B cell (primary cell): ENCODE measurements around the gene PTPRN2.

Experiments
- EZH2 ChIP-seq: IDR thresholded peaks from 2 replicates; pipeline ENCODE4 v1.6.1; 2012; ENCODE audit warnings: borderline replicate concordance, low read depth, mild to moderate bottlenecking, moderate library complexity, low read length; ENCODE audit not compliant: insufficient read depth, poor library complexity, severe bottlenecking
- TF ChIP-seq, protein P1 (sequence below): fragments of 200-600 bp; IDR thresholded peaks from one replicate; pipeline ENCODE4 v1.8.0; 2022; ENCODE audit warnings: antibody characterized with exemption, mild to moderate bottlenecking

DNA sequence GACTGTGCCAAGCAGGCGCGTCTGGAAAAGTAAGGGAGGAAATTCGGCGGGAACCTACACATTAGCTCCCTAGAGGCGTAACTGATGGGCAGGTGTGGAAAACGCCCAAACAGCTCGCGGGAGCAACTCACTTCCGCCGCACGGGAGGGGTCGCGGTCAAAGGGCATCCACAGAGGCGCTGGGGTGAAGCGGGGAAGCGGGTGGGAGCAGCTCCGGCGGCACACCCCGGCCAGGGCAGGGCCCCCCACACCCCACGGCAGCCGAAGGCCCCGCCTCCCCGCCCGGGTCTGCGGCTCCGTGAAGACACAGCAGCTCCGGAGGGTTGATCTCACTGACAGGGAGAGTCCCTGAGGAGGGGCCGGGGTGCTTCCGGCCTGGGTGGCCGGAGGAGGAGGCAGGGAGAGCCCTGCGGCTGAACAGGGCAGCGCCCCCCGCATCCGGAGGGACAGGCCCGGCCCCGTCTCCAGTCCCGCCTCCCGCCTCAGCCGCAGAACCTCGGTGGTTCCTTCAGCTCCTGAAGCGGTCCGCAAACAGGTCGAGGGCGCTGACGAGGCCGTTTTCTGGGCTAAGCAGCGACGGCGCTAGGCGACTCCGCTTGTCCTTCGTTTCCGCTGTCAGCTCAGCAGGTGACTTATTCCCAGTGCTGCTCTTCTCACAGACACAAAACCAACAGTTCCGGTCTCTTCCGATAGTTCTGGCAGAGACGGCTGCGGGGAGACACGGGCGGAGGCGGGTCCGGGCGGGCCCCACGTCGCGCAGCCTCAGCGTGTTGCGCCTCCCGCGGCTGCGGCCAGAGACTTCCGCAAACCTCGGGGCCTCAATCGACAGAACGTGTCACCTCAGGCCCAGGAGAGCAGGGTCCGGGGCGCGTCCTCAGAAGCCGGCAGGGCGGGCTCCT lies 974.7 kb downstream of the PTPRN2 start:
- TF ChIP-seq, protein P1, sequence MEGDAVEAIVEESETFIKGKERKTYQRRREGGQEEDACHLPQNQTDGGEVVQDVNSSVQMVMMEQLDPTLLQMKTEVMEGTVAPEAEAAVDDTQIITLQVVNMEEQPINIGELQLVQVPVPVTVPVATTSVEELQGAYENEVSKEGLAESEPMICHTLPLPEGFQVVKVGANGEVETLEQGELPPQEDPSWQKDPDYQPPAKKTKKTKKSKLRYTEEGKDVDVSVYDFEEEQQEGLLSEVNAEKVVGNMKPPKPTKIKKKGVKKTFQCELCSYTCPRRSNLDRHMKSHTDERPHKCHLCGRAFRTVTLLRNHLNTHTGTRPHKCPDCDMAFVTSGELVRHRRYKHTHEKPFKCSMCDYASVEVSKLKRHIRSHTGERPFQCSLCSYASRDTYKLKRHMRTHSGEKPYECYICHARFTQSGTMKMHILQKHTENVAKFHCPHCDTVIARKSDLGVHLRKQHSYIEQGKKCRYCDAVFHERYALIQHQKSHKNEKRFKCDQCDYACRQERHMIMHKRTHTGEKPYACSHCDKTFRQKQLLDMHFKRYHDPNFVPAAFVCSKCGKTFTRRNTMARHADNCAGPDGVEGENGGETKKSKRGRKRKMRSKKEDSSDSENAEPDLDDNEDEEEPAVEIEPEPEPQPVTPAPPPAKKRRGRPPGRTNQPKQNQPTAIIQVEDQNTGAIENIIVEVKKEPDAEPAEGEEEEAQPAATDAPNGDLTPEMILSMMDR: no peak
- TF ChIP-seq EZH2: no peak
